ENCODE results near the gene SGMS1.

- TF ChIP-seq CTCF (conservative IDR thresholded peaks at IDR 0.05 in 1 of 2, IDR thresholded peaks at IDR 0.05 in 1 of 2; ENCODE audit: extremely low read depth in 1 of 2, insufficient read depth in 1 of 2, low read depth in 1 of 2, low read length in 2 of 2) (no peak), EZH2 (IDR thresholded peaks at IDR 0.05; ENCODE audit: borderline replicate concordance, low read length) (no peak)
Observed at GRCh38 chr10:50281210-50281966, 342.4 kb downstream of the SGMS1 start.

Data from mammary epithelial cell (primary cell).